ENCODE data around the gene CELF2. TPM values are rescaled to one million over a fixed set of nuclear protein-coding genes. Genes with fewer than 3 reads are reported as not detected.

Gene CELF2
- total RNA-seq, 1 donor: 201 TPM

- no peak for DNase-seq (ENCODE audit: low read depth in 2 of 3, low spot score in 2 of 3)
Observed at GRCh38 chr10:11286261-11286852, 268.7 kb downstream of the CELF2 start.

GRCh38 chr10:11288302-11288701 is 270.6 kb downstream of the CELF2 start:
- no peak for DNase-seq (ENCODE audit: low read depth in 2 of 3, low spot score in 2 of 3)

GRCh38 chr10:11290156-11290890 is 272.7 kb downstream of the CELF2 start:
- DNase-seq (ENCODE audit: low read depth in 2 of 3, low spot score in 2 of 3): no peak

- no peak for DNase-seq (ENCODE audit: low read depth in 2 of 3, low spot score in 2 of 3)
Observed at GRCh38 chr10:11292576-11293302, 275.1 kb downstream of the CELF2 start.

GRCh38 chr10:11293332-11293731 is 275.7 kb downstream of the CELF2 start:
- no peak for DNase-seq (ENCODE audit: low read depth in 2 of 3, low spot score in 2 of 3)

- no peak for DNase-seq (ENCODE audit: low read depth in 2 of 3, low spot score in 2 of 3)
Observed at GRCh38 chr10:11294831-11295450, 277.3 kb downstream of the CELF2 start.

GRCh38 chr10:11295492-11295891 is 277.8 kb downstream of the CELF2 start:
- DNase-seq (ENCODE audit: low read depth in 2 of 3, low spot score in 2 of 3): no peak

GRCh38 chr10:11297136-11297535 is 279.5 kb downstream of the CELF2 start:
- DNase-seq (ENCODE audit: low read depth in 2 of 3, low spot score in 2 of 3): no peak

GRCh38 chr10:11298116-11298515 is 280.4 kb downstream of the CELF2 start:
- no peak for DNase-seq (ENCODE audit: low read depth in 2 of 3, low spot score in 2 of 3)

- no peak for DNase-seq (ENCODE audit: low read depth in 2 of 3, low spot score in 2 of 3)
Observed at GRCh38 chr10:11299125-11299524, 281.5 kb downstream of the CELF2 start.

GRCh38 chr10:11300026-11300425 is 282.4 kb downstream of the CELF2 start:
- no peak for DNase-seq (ENCODE audit: low read depth in 2 of 3, low spot score in 2 of 3)

GRCh38 chr10:11300563-11300962 is 282.9 kb downstream of the CELF2 start:
- no peak for DNase-seq (ENCODE audit: low read depth in 2 of 3, low spot score in 2 of 3)

GRCh38 chr10:11301571-11302111 is 284.0 kb downstream of the CELF2 start:
- DNase-seq (ENCODE audit: low read depth in 2 of 3, low spot score in 2 of 3): no peak

- no peak for DNase-seq (ENCODE audit: low read depth in 2 of 3, low spot score in 2 of 3)
Observed at GRCh38 chr10:11302181-11302580, 284.5 kb downstream of the CELF2 start.

- no peak for DNase-seq (ENCODE audit: low read depth in 2 of 3, low spot score in 2 of 3)
Observed at GRCh38 chr10:11303361-11304170, 285.9 kb downstream of the CELF2 start.

- DNase-seq (ENCODE audit: low read depth in 2 of 3, low spot score in 2 of 3): no peak
Observed at GRCh38 chr10:11304906-11305585, 287.4 kb downstream of the CELF2 start.

- DNase-seq (ENCODE audit: low read depth in 2 of 3, low spot score in 2 of 3): no peak
Observed at GRCh38 chr10:11305825-11306593, 288.3 kb downstream of the CELF2 start.

- no peak for DNase-seq (ENCODE audit: low read depth in 2 of 3, low spot score in 2 of 3)
Observed at GRCh38 chr10:11307004-11307403, 289.3 kb downstream of the CELF2 start.

- no peak for DNase-seq (ENCODE audit: low read depth in 2 of 3, low spot score in 2 of 3)
Observed at GRCh38 chr10:11307937-11308336, 290.3 kb downstream of the CELF2 start.

All from hematopoietic multipotent progenitor cell (in vitro differentiated cells).